SK-N-SH (cell line): ENCODE data around the gene TBL2. TPM values are rescaled to one million over a fixed set of nuclear protein-coding genes. Genes with fewer than 3 reads are reported as not detected.

Source experiments
- CTCF ChIA-PET: fragments of 300-600, 350-600 bp; formaldehyde crosslinking; extraction: SDS; loops from one replicate; lab custom pipeline; 2021; lab: Yijun Ruan, JAX
- POLR2A ChIA-PET: fragments of 350-600 bp; sonication (Branson Sonifier 250); formaldehyde crosslinking; extraction: SDS; loops from one replicate; lab custom pipeline; 2020; ENCODE audit warnings: antibody characterized with exemption, inconsistent platforms; lab: Yijun Ruan, JAX
- DNase-seq: peaks from one replicate; pipeline ENCODE4 v3.0.0; 2012
- H2AFZ ChIP-seq: fragments of 200-600 bp; sonication (generic); 2 replicates; pipeline ENCODE4 v1.8.1; 2016; ENCODE audit warnings: antibody characterized with exemption, mild to moderate bottlenecking, low read depth
- H3F3A ChIP-seq: fragments of 200-600 bp; sonication (generic); replicated peaks from 2 replicates; pipeline ENCODE3; 2016; ENCODE audit warnings: antibody characterized with exemption, mild to moderate bottlenecking; ENCODE audit not compliant: insufficient read depth
- H3K27ac ChIP-seq, 2 experiments: fragments of 200-500 bp in 1 of 2; fragments of 200-600 bp in 1 of 2; sonication (Bioruptor generic) in 1 of 2; sonication (generic), shearing (Covaris generic) in 1 of 2; 2 replicates each; pipeline versions ENCODE4 v1.5.1 to v1.6.1; 2014 to 2016; ENCODE audit warnings: low read depth in 2 of 2, inconsistent platforms in 1 of 2, low read length in 1 of 2, mild to moderate bottlenecking in 1 of 2, mixed read lengths in 1 of 2
- H3K27me3 ChIP-seq: fragments of 200-600 bp; sonication (generic), shearing (Covaris generic); 2 replicates; pipeline ENCODE4 v1.6.1; 2016; ENCODE audit warnings: mixed run types; ENCODE audit not compliant: insufficient read depth
- H3K36me3 ChIP-seq, 2 experiments: fragments of 200-500 bp in 1 of 2; fragments of 200-600 bp in 1 of 2; sonication (Bioruptor generic) in 1 of 2; sonication (generic) in 1 of 2; replicated peaks in 1 of 2; 2 replicates each; pipeline versions ENCODE3 to v1.5.1; 2014 to 2016; ENCODE audit warnings: low read length in 1 of 2, mild to moderate bottlenecking in 1 of 2; ENCODE audit not compliant: insufficient read depth in 2 of 2, control insufficient read depth in 1 of 2
- H3K4me1 ChIP-seq, 2 experiments: fragments of 200-500 bp in 1 of 2; fragments of 200-600 bp in 1 of 2; sonication (Bioruptor generic) in 1 of 2; sonication (generic), shearing (Covaris generic) in 1 of 2; 2 replicates each; pipeline versions ENCODE4 v1.5.1 to v1.6.1; 2014 to 2016; ENCODE audit warnings: low read depth in 1 of 2, low read length in 1 of 2, mixed run types in 1 of 2; ENCODE audit not compliant: insufficient read depth in 2 of 2, control insufficient read depth in 1 of 2
- H3K4me2 ChIP-seq: fragments of 200-600 bp; sonication (generic), shearing (Covaris generic); 2 replicates; pipeline ENCODE4 v1.6.1; 2017; ENCODE audit warnings: mixed run types
- H3K4me3 ChIP-seq, 2 experiments: fragments of 200-500 bp in 1 of 2; fragments of 200-600 bp in 1 of 2; sonication (Bioruptor generic) in 1 of 2; sonication (generic), shearing (Covaris generic) in 1 of 2; 2 replicates each; pipeline versions ENCODE4 v1.5.1 to v1.8.1; 2014 to 2016; ENCODE audit warnings: low read depth in 2 of 2, inconsistent platforms in 1 of 2, low read length in 1 of 2, mild to moderate bottlenecking in 1 of 2, mixed read lengths in 1 of 2, moderate library complexity in 1 of 2
- H3K79me2 ChIP-seq: fragments of 200-600 bp; sonication (generic); 2 replicates; pipeline ENCODE4 v1.8.1; 2017; ENCODE audit warnings: mild to moderate bottlenecking; ENCODE audit not compliant: insufficient read depth
- H3K9ac ChIP-seq: fragments of 200-600 bp; sonication (generic); 2 replicates; pipeline ENCODE4 v1.6.1; 2017; ENCODE audit warnings: mixed run types
- H3K9me2 ChIP-seq: fragments of 200-600 bp; sonication (generic); 2 replicates; pipeline ENCODE4 v1.6.1; 2017; ENCODE audit warnings: mixed run types
- H3K9me3 ChIP-seq: fragments of 200-600 bp; sonication (generic); 2 replicates; pipeline ENCODE4 v1.6.1; 2017; ENCODE audit warnings: mixed run types, mild to moderate bottlenecking, moderate library complexity
- H4K20me1 ChIP-seq: fragments of 200-600 bp; sonication (generic); 2 replicates; pipeline ENCODE4 v1.6.1; 2017; ENCODE audit warnings: mild to moderate bottlenecking, mixed run types; ENCODE audit not compliant: insufficient read depth
- EP300 ChIP-seq, 2 experiments: IDR thresholded peaks; 2 replicates each; pipeline versions ENCODE4 v1.4.0 to v1.6.1; 2012; ENCODE audit warnings: borderline replicate concordance in 1 of 2, low read depth in 1 of 2, low read length in 1 of 2
- EZH2phosphoT487 ChIP-seq: fragments of 200-600 bp; sonication (generic); IDR thresholded peaks from 2 replicates; pipeline ENCODE4 v1.6.1; 2017; ENCODE audit warnings: low read depth, mixed run types, mild to moderate bottlenecking, antibody characterized with exemption, moderate library complexity, borderline replicate concordance
- GATA2 ChIP-seq: sonication (generic); formaldehyde crosslinking; IDR thresholded peaks from 2 replicates; pipeline ENCODE4 v1.5.0; 2020; ENCODE audit warnings: mild to moderate bottlenecking, missing genetic modification reagents
- NFIC ChIP-seq: IDR thresholded peaks from 2 replicates; pipeline ENCODE4 v1.4.0; 2012; ENCODE audit warnings: borderline replicate concordance
- WGBS: methylation state at CpG from one replicate; pipeline ENCODE4 v1.1.6; 2017; ENCODE audit warnings: low lambda C conversion rate; 5-methylcytosine and 5-hydroxymethylcytosine counted together
- polyA plus RNA-seq, 3 experiments: library from polyadenylated mRNA; depleted of rRNA; stranded (reverse); fragments of >200 nt; gene quantifications; 2 replicates each; pipeline ENCODE4 v1.2.3, GENCODE V29; 2012
- TF ChIP-seq, protein P1 (sequence below): IDR thresholded peaks from 2 replicates; pipeline ENCODE4 v1.6.1; 2012; ENCODE audit warnings: mild to moderate bottlenecking, low read depth, low read length, moderate library complexity
- TF ChIP-seq, protein P2 (sequence below): fragments of 200-600 bp; sonication (generic); IDR thresholded peaks from 2 replicates; pipeline ENCODE4 v1.6.1; 2017; ENCODE audit warnings: antibody characterized with exemption, mild to moderate bottlenecking, moderate library complexity
- TF ChIP-seq, protein P3 (sequence below): IDR thresholded peaks from 2 replicates; pipeline ENCODE4 v1.4.0; 2012; ENCODE audit warnings: low read depth, borderline replicate concordance
- TF ChIP-seq, protein P4 (sequence below): fragments of 150-350 bp; IDR thresholded peaks from 2 replicates; pipeline ENCODE4 v1.6.1; 2016; ENCODE audit warnings: mild to moderate bottlenecking, low read depth, low read length
- TF ChIP-seq, protein P5 (sequence below): IDR thresholded peaks from 2 replicates; pipeline ENCODE4; 2012

TBL2 gene
- polyA plus RNA-seq, 1 of the 3 experiments (the other 2 are of a cell fraction) = 63.6 TPM

DNA sequence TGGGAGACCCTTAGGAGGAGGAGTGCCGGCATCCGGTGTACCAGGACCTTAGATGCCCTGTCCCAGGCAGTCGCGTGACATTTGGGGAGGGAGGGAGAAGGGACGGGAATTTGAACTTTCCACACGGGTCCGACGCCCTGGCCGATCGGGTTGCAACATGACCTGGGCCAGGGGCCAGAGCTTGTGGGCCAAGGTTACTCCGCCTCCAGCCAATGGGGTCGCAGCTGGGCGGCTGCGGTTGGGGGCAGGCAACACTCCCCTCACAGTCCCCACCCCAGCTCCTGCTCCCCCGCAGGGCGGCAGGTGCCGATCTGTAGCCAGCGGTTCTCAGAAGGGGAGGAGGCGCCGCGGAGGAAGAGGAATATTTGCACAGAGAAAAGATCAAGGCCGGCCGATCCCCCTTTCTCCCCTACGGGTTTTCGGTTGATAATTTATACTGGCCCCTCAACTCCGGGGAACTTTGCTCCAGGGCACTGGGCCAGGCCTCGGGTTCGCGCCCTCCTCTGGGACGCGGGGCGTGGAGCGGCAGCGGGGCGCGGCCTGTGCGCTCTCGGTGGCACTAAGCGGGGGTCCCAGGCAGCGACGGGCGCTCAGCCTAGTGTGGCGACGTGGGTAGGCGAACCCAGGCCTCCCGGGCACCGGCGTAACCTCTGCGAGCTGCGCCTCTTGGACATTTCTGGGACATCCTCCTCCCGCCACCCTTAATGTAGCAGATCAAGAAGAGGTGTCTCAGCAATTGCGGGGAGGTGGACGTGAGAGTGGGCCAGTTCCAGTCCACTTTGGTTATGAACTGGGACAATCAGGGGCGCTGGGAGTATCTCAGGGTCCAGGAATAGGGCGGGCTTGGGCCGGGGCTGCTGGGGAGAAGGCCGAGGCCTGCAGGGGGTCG is 44.8 kb upstream of the TBL2 start:
- H3K27ac ChIP-seq = no peak overlapping the region
- no peak overlapping the region for H3K9ac ChIP-seq
- H3F3A ChIP-seq = no peaks in the 10 kb centered on the region
- H4K20me1 ChIP-seq = no peaks in the 10 kb centered on the region
- DNase-seq = peak; percentile 62
- no peaks in the 10 kb centered on the region for H3K36me3 ChIP-seq
- H3K4me1 ChIP-seq = no peaks in the 10 kb centered on the region; a peak in 1 of 4 replicates
- no peak overlapping the region for H3K4me3 ChIP-seq
- H3K4me2 ChIP-seq = no peak overlapping the region
- H3K79me2 ChIP-seq = no peaks in the 10 kb centered on the region
- WGBS = 92% methylated on average over 58 of the region's 58 CpGs
- TF ChIP-seq EP300 (IDR thresholded peaks at IDR 0.05; ENCODE audit: borderline replicate concordance in 1 of 2, low read depth in 1 of 2, low read length in 1 of 2) (no peak), EZH2phosphoT487 (no peak), NFIC (no peak), GATA2 (CRISPR knock-in tag) (no peak)
- TF ChIP-seq, protein P1, sequence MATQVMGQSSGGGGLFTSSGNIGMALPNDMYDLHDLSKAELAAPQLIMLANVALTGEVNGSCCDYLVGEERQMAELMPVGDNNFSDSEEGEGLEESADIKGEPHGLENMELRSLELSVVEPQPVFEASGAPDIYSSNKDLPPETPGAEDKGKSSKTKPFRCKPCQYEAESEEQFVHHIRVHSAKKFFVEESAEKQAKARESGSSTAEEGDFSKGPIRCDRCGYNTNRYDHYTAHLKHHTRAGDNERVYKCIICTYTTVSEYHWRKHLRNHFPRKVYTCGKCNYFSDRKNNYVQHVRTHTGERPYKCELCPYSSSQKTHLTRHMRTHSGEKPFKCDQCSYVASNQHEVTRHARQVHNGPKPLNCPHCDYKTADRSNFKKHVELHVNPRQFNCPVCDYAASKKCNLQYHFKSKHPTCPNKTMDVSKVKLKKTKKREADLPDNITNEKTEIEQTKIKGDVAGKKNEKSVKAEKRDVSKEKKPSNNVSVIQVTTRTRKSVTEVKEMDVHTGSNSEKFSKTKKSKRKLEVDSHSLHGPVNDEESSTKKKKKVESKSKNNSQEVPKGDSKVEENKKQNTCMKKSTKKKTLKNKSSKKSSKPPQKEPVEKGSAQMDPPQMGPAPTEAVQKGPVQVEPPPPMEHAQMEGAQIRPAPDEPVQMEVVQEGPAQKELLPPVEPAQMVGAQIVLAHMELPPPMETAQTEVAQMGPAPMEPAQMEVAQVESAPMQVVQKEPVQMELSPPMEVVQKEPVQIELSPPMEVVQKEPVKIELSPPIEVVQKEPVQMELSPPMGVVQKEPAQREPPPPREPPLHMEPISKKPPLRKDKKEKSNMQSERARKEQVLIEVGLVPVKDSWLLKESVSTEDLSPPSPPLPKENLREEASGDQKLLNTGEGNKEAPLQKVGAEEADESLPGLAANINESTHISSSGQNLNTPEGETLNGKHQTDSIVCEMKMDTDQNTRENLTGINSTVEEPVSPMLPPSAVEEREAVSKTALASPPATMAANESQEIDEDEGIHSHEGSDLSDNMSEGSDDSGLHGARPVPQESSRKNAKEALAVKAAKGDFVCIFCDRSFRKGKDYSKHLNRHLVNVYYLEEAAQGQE = no peak
- TF ChIP-seq, protein P2, sequence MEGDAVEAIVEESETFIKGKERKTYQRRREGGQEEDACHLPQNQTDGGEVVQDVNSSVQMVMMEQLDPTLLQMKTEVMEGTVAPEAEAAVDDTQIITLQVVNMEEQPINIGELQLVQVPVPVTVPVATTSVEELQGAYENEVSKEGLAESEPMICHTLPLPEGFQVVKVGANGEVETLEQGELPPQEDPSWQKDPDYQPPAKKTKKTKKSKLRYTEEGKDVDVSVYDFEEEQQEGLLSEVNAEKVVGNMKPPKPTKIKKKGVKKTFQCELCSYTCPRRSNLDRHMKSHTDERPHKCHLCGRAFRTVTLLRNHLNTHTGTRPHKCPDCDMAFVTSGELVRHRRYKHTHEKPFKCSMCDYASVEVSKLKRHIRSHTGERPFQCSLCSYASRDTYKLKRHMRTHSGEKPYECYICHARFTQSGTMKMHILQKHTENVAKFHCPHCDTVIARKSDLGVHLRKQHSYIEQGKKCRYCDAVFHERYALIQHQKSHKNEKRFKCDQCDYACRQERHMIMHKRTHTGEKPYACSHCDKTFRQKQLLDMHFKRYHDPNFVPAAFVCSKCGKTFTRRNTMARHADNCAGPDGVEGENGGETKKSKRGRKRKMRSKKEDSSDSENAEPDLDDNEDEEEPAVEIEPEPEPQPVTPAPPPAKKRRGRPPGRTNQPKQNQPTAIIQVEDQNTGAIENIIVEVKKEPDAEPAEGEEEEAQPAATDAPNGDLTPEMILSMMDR = no peak
- TF ChIP-seq, protein P3, sequence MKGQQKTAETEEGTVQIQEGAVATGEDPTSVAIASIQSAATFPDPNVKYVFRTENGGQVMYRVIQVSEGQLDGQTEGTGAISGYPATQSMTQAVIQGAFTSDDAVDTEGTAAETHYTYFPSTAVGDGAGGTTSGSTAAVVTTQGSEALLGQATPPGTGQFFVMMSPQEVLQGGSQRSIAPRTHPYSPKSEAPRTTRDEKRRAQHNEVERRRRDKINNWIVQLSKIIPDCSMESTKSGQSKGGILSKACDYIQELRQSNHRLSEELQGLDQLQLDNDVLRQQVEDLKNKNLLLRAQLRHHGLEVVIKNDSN = no peak
- TF ChIP-seq, protein P4, sequence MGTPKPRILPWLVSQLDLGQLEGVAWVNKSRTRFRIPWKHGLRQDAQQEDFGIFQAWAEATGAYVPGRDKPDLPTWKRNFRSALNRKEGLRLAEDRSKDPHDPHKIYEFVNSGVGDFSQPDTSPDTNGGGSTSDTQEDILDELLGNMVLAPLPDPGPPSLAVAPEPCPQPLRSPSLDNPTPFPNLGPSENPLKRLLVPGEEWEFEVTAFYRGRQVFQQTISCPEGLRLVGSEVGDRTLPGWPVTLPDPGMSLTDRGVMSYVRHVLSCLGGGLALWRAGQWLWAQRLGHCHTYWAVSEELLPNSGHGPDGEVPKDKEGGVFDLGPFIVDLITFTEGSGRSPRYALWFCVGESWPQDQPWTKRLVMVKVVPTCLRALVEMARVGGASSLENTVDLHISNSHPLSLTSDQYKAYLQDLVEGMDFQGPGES = no peak
- TF ChIP-seq, protein P5, sequence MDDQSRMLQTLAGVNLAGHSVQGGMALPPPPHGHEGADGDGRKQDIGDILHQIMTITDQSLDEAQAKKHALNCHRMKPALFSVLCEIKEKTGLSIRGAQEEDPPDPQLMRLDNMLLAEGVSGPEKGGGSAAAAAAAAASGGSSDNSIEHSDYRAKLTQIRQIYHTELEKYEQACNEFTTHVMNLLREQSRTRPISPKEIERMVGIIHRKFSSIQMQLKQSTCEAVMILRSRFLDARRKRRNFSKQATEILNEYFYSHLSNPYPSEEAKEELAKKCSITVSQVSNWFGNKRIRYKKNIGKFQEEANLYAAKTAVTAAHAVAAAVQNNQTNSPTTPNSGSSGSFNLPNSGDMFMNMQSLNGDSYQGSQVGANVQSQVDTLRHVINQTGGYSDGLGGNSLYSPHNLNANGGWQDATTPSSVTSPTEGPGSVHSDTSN = no peak
- H2AFZ ChIP-seq = no peak overlapping the region
- no peaks in the 10 kb centered on the region for H3K9me3 ChIP-seq
- ChIA-PET POLR2A (no interaction called here), CTCF (interaction anchor here (0.8 to 19.5 kb wide), 5 partner anchors 17 to 112 kb away, joined by 3 to 235 read pairs (median 9); partner anchors contain the start of gene VPS37D)
- no peaks in the 10 kb centered on the region for H3K9me2 ChIP-seq
- H3K27me3 ChIP-seq = peaks cover 41% of the 10 kb centered on the region
